GM12864 (cell line): Measurements from ENCODE around the gene LIMCH1.

Source experiments
- DNase-seq: peaks from one replicate; pipeline ENCODE4 v3.0.0-alpha.2; 2011; ENCODE audit warnings: low read depth
- H3K4me3 ChIP-seq: 2 replicates; pipeline ENCODE4 v1.5.1; 2011; ENCODE audit warnings: mild to moderate bottlenecking, low read depth, low read length, control low read depth
- TF ChIP-seq, protein P1 (sequence below): IDR thresholded peaks from 2 replicates; pipeline ENCODE4 v1.5.1; 2011; ENCODE audit warnings: low read depth, mild to moderate bottlenecking, moderate library complexity, low read length, control low read depth, inconsistent platforms; ENCODE audit errors: missing control alignments

LIMCH1 gene

GRCh38 chr4:41748074-41748570 is 210.2 kb downstream of the LIMCH1 start:
- TF ChIP-seq, protein P1, sequence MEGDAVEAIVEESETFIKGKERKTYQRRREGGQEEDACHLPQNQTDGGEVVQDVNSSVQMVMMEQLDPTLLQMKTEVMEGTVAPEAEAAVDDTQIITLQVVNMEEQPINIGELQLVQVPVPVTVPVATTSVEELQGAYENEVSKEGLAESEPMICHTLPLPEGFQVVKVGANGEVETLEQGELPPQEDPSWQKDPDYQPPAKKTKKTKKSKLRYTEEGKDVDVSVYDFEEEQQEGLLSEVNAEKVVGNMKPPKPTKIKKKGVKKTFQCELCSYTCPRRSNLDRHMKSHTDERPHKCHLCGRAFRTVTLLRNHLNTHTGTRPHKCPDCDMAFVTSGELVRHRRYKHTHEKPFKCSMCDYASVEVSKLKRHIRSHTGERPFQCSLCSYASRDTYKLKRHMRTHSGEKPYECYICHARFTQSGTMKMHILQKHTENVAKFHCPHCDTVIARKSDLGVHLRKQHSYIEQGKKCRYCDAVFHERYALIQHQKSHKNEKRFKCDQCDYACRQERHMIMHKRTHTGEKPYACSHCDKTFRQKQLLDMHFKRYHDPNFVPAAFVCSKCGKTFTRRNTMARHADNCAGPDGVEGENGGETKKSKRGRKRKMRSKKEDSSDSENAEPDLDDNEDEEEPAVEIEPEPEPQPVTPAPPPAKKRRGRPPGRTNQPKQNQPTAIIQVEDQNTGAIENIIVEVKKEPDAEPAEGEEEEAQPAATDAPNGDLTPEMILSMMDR = no peak
- DNase-seq = no peak
- no peak overlapping the region for H3K4me3 ChIP-seq

DNA sequence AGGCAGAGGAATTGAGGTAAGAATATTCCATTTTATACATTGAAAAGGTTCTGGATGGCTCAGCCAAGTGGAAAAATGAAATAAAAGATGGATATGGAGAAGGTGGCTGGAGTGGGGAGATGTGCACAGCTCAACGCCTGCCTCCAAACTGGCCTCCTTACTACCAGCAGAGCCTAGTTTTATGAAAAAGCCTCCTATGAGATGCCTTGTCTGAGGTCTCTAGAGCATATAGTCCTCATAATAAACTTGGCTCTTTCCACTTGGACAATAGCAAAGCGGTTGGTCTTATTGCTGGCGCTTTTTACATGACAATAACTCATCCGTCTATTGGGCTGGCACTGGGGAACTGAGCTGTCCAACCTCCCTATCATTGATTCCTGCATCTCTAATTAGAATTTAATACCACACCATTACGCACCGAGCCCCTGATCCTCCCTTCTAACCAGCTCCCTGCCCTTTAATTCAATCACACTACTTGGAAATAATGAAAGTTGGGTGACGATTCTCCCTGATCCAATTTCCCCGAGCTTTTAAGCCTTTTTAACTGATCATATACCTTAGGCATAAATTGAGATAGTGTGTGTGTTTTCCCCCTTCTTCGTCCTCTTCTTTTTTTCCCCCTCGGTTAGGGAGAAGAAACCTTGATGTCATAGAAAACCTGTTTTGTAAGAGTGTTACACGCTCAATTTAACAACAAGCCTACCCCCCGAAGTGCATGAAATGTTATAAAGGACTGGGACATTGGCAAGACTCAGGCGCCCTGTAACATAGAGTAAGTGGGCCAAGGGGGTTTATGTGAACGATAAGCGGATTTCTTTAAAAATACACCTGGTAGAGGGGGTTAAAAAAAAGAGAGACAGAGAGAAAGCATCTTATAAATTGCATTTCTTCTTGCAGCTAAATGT is 210.9 kb downstream of the LIMCH1 start, which contains the start of gene PHOX2B:
PHOX2B (minus strand) TSS at position 155 of the 905 bp plus-strand sequence; CDS start at position 40, 115 bp downstream.
- DNase-seq = no peak
- TF ChIP-seq, protein P1 = no peak
- no peak within 1 kb of the TSS for H3K4me3 ChIP-seq

GRCh38 chr4:41749631-41750039 is 211.7 kb downstream of the LIMCH1 start:
- TF ChIP-seq, protein P1 = no peak
- no peak for DNase-seq
- H3K4me3 ChIP-seq = no peak overlapping the region
